HEK293T (cell line): ENCODE results near the gene NRP1.

Source experiments
- FOXA1 ChIP-seq: fragments of 450-650 bp; IDR thresholded peaks from 2 replicates; pipeline ENCODE4 v1.6.1; 2016; ENCODE audit warnings: mild to moderate bottlenecking
- NFRKB ChIP-seq: fragments of 450-650 bp; IDR thresholded peaks from 2 replicates; pipeline ENCODE4 v1.6.1; 2016; ENCODE audit warnings: mild to moderate bottlenecking, moderate library complexity

DNA sequence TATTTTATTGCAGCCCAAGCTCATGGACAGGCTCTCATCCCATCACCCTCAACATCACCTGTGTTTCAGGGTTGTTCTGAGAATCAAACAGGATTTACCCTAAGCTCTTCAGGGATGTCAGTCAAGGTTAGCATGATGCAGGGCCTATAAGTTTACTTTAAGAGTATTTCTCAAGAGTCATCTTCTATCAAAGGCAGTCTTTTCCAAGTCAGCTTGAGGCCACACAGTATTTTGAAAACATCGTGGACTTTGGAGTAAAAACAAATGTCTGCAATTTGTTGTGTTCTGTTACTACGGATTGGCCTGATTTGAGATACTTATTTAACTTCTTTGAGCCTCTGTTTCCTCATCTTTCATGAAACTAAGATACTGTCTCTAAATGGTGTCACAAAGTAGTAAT is 42.0 kb upstream of the NRP1 start:
- TF ChIP-seq NFRKB: no peak
- TF ChIP-seq FOXA1: no peak
